ENCODE data around the gene ITIH1.
A peak's percentile ranks its signal among the peaks of the same experiment; 100 is the strongest.

The ITIH1 gene

DNA sequence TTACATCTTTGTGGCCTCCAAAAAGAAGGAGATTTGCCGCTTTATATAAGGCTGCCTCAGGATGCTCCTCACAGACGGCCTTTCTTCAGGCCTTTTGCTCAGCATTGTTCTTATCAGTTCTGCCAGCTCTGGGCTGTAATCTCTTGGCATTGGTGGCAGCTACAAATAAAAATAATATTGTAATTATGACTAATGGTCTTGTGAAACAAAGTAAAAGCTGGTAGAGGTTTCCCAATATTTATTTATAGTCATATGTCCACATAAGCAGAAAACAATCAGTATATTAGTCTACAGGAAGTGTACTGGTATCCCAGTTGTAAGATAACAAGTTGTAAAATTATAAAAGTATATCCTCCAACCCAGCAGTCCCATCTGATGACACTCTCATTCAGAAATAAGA, 13.9 kb upstream of the ITIH1 start:
- no peak for TF ChIP-seq EZH2phosphoT487 (IDR thresholded peaks at IDR 0.05; ENCODE audit: borderline replicate concordance, low read length)
- TF ChIP-seq, protein P1, sequence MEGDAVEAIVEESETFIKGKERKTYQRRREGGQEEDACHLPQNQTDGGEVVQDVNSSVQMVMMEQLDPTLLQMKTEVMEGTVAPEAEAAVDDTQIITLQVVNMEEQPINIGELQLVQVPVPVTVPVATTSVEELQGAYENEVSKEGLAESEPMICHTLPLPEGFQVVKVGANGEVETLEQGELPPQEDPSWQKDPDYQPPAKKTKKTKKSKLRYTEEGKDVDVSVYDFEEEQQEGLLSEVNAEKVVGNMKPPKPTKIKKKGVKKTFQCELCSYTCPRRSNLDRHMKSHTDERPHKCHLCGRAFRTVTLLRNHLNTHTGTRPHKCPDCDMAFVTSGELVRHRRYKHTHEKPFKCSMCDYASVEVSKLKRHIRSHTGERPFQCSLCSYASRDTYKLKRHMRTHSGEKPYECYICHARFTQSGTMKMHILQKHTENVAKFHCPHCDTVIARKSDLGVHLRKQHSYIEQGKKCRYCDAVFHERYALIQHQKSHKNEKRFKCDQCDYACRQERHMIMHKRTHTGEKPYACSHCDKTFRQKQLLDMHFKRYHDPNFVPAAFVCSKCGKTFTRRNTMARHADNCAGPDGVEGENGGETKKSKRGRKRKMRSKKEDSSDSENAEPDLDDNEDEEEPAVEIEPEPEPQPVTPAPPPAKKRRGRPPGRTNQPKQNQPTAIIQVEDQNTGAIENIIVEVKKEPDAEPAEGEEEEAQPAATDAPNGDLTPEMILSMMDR (IDR thresholded peaks at IDR 0.05; ENCODE audit: low read depth, low read length, poor library complexity, severe bottlenecking), result no peak
- H3K9me3 ChIP-seq (ENCODE audit: control insufficient read depth, insufficient read depth, low read length), result no peaks in the 10 kb centered on the region
- H3K4me2 ChIP-seq (ENCODE audit: low read length), result no peak overlapping the region
- H3K79me2 ChIP-seq (ENCODE audit: control insufficient read depth, low read length), result peaks cover 8% of the 10 kb centered on the region
- H3K4me3 ChIP-seq (ENCODE audit: low read length), result no peak overlapping the region
- no peaks in the 10 kb centered on the region; the same call in 1 of the 2 replicates for H3F3A ChIP-seq (ENCODE audit: control insufficient read depth, insufficient read depth)
- no peaks in the 10 kb centered on the region for H3K27me3 ChIP-seq (ENCODE audit: control insufficient read depth, low read length)
- peaks cover 58% of the 10 kb centered on the region for H3K36me3 ChIP-seq (ENCODE audit: control insufficient read depth, low read length)
- H3K9me2 ChIP-seq (replicated peaks; ENCODE audit: control insufficient read depth, low read length), result no peaks in the 10 kb centered on the region
- no peaks in the 10 kb centered on the region for H4K20me1 ChIP-seq (ENCODE audit: control insufficient read depth, insufficient read depth, low read depth, low read length)
- no peak overlapping the region for H3K27ac ChIP-seq (ENCODE audit: low read depth, low read length)
- no peaks in the 10 kb centered on the region for H3K4me1 ChIP-seq (ENCODE audit: control insufficient read depth, low read length)

DNA sequence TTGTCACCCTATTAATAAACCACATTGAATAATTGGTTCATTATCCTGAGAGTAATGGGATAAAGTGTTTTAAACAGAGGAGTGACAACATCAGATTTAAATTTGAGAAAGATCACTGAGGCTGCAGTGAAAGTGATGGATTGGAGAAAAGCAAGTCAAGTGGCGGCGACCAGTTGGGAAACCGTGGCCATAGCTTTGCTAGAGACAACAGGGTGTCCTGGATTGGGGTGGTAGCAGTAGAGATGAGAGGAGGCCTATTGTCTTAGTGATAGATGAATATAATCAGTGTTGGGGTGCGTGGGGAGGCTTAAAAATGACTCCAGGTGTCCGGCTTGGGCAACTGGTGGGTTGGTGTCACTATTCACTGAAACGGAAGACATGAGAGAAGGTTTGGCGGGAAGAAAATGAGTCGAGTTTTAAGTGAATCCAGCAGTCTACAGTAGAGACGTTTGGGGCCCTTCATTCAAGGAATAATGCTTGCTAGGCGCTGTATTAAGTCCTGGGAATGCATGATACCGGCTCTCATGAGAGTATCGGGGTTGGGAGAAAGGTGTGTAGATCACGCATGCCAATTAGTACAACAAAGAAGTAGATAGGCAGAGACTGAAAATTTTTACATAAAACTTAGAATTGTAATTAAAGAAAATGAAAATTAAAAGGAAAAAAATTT, 7.5 kb upstream of the ITIH1 start:
- peak overlapping the region; percentile 82; the same call in 1 of the 2 replicates for H3K27ac ChIP-seq (ENCODE audit: low read depth, low read length)
- TF ChIP-seq, protein P1 (IDR thresholded peaks at IDR 0.05; ENCODE audit: low read depth, low read length, poor library complexity, severe bottlenecking), result no peak
- TF ChIP-seq EZH2phosphoT487 (IDR thresholded peaks at IDR 0.05; ENCODE audit: borderline replicate concordance, low read length), result no peak
- H3K4me3 ChIP-seq (ENCODE audit: low read length), result peak overlapping the region; percentile 98

DNA sequence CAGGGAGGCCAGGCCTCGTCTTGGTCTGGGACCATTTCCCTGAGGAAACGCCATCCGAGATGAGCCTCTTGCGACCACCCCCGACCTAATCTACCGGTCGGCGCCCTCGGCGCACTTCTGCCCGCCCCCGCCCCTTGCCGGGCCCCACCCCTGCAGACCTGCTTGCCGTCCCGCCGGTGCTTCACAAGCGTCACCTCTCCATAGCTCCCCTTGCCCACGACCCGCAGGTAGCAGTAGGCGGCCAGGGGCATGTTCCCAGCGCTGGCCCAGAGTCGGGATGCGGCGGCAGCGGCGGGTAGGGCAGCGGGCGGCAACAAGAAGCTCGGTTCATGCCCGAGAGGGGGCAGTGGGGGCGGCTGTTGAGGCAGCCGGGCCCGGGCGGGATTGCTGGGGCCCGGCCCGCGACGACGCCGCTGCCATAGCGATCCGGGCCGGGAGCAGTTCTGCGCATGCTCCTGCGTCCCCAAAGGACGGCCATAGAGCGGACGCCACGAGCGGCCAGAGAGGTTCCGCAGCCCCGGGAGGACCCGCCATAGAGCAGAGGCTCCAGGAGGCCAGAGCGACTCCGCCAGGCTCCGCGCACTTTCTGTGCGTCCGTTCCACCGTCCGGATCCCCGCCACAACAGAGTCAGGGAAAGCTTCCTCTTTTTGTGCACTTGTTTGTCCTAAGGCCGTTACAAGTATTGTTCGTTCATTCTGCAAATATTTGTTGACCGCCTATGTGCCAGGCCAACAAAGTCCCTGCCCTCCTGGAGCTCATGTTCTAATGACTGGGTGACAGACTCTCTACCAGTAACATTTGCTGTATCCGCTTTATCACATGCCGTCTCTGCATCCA, 6.7 kb upstream of the ITIH1 start, which contains the start of gene NEK4:
TSS of gene NEK4 (minus strand) at position 445 of the 838 bp plus-strand sequence. CDS start at position 251, 194 bp downstream.
- no peaks in the 10 kb centered on the region for H4K20me1 ChIP-seq (ENCODE audit: control insufficient read depth, insufficient read depth, low read depth, low read length)
- no peaks in the 10 kb centered on the region for H3K9me3 ChIP-seq (ENCODE audit: control insufficient read depth, insufficient read depth, low read length)
- peaks cover 14% of the 10 kb centered on the region for H3K36me3 ChIP-seq (ENCODE audit: control insufficient read depth, low read length)
- peak within 1 kb of the TSS; percentile 98 for H3K4me2 ChIP-seq (ENCODE audit: low read length)
- H3K79me2 ChIP-seq (ENCODE audit: control insufficient read depth, low read length), result peaks cover 30% of the 10 kb centered on the region
- no peaks in the 10 kb centered on the region for H3K9me2 ChIP-seq (replicated peaks; ENCODE audit: control insufficient read depth, low read length)
- H3K27ac ChIP-seq (ENCODE audit: low read depth, low read length), result peak within 1 kb of the TSS; percentile 82
- H3K4me1 ChIP-seq (ENCODE audit: control insufficient read depth, low read length), result peaks cover 18% of the 10 kb centered on the region
- H3K4me3 ChIP-seq (ENCODE audit: low read length), result peak within 1 kb of the TSS; percentile 98
- H3F3A ChIP-seq (ENCODE audit: control insufficient read depth, insufficient read depth), result no peaks in the 10 kb centered on the region; the same call in 1 of the 2 replicates
- H3K27me3 ChIP-seq (ENCODE audit: control insufficient read depth, low read length), result no peaks in the 10 kb centered on the region
- no peak for TF ChIP-seq EZH2phosphoT487 (IDR thresholded peaks at IDR 0.05; ENCODE audit: borderline replicate concordance, low read length)
- TF ChIP-seq, protein P1 (IDR thresholded peaks at IDR 0.05; ENCODE audit: low read depth, low read length, poor library complexity, severe bottlenecking), result no peak

More for the DNA sequence above, 7.5 kb upstream of the ITIH1 start:
- no peaks in the 10 kb centered on the region for H3K27me3 ChIP-seq (ENCODE audit: control insufficient read depth, low read length)
- H4K20me1 ChIP-seq (ENCODE audit: control insufficient read depth, insufficient read depth, low read depth, low read length), result no peaks in the 10 kb centered on the region
- H3F3A ChIP-seq (ENCODE audit: control insufficient read depth, insufficient read depth), result no peaks in the 10 kb centered on the region; the same call in 1 of the 2 replicates
- H3K4me1 ChIP-seq (ENCODE audit: control insufficient read depth, low read length), result peaks cover 18% of the 10 kb centered on the region
- no peaks in the 10 kb centered on the region for H3K9me2 ChIP-seq (replicated peaks; ENCODE audit: control insufficient read depth, low read length)
- H3K36me3 ChIP-seq (ENCODE audit: control insufficient read depth, low read length), result peaks cover 21% of the 10 kb centered on the region
- peak overlapping the region; percentile 98 for H3K4me2 ChIP-seq (ENCODE audit: low read length)
- peaks cover 30% of the 10 kb centered on the region for H3K79me2 ChIP-seq (ENCODE audit: control insufficient read depth, low read length)
- no peaks in the 10 kb centered on the region for H3K9me3 ChIP-seq (ENCODE audit: control insufficient read depth, insufficient read depth, low read length)

Data from DOHH2 (cell line).